ENCODE data around the gene TCEAL3. TPM values are rescaled to one million over a fixed set of nuclear protein-coding genes. Genes with fewer than 3 reads are reported as not detected.

Gene TCEAL3
- total and polyA plus RNA-seq, 9 of the 15 experiments (the other 6 are each of a cell fraction or from before 2014, with no cell fraction given), result not detected

- Histone ChIP-seq H3K27me3 (ENCODE audit: control insufficient read depth in 2 of 2, insufficient read depth in 2 of 2, low read length in 2 of 2) (no peaks in the 10 kb centered on the region), H3K36me3 (ENCODE audit: control insufficient read depth, insufficient read depth, low read length) (no peaks in the 10 kb centered on the region), H3K4me2 (ENCODE audit: insufficient read depth, low read length) (no peak overlapping the region), H4K20me1 (replicated peaks; ENCODE audit: control insufficient read depth, insufficient read depth, low read length) (no peaks in the 10 kb centered on the region), H3K27ac (ENCODE audit: extremely low read depth, low read depth, low read length) (no peak overlapping the region), H3K4me3 (no peak overlapping the region), H2AFZ (ENCODE audit: low read depth, low read length) (no peak overlapping the region), H3K9me1 (ENCODE audit: control insufficient read depth, insufficient read depth, low read length) (no peaks in the 10 kb centered on the region), H3K9me3 (replicated peaks; ENCODE audit: control insufficient read depth, insufficient read depth, low read depth, low read length) (no peaks in the 10 kb centered on the region), H3K79me2 (ENCODE audit: control insufficient read depth, insufficient read depth, low read length) (no peaks in the 10 kb centered on the region), H3K9ac (ENCODE audit: insufficient read depth in 1 of 2, low read depth in 2 of 2, low read length in 2 of 2) (no peak overlapping the region), H3K4me1 (replicated peaks in 1 of 2; ENCODE audit: control insufficient read depth in 2 of 2, insufficient read depth in 2 of 2, low read length in 2 of 2) (no peaks in the 10 kb centered on the region; a peak in 1 of 5 replicates)
- WGBS (ENCODE audit: insufficient coverage, low coverage, missing lambda C conversion rate), result 0% methylated on average over 1 of the region's 2 CpGs
- no peak for DNase-seq (ENCODE audit: extremely low read depth in 1 of 4, low spot score in 3 of 4)
- ChIA-PET POLR2A (no interaction called here), CTCF (ENCODE audit: low intra/inter-chr PET ratio) (interaction anchor here (0.5 kb wide), 1 partner anchor 165 kb away, joined by 3 read pairs; no protein-coding TSS in a partner anchor)
- intact Hi-C loops (cut with micrococcal nuclease), result no loop called here
- TF ChIP-seq TARDBP (IDR thresholded peaks at IDR 0.05) (no peak), NFXL1 (CRISPR knock-in tag; IDR thresholded peaks at IDR 0.05) (no peak), FOXJ2 (tag; IDR thresholded peaks at IDR 0.05) (no peak), ARID1B (IDR thresholded peaks at IDR 0.05) (no peak), SNRNP70 (optimal IDR thresholded peaks at IDR 0.05; ENCODE audit: low read depth, low read length) (no peak), ZNF324 (CRISPR knock-in tag; IDR thresholded peaks at IDR 0.05) (no peak), ZNF592 (IDR thresholded peaks at IDR 0.05) (no peak), MECOM (CRISPR knock-in tag; IDR thresholded peaks at IDR 0.05) (no peak), BACH1 (tag; IDR thresholded peaks at IDR 0.05) (no peak), ZNF511 (CRISPR knock-in tag; IDR thresholded peaks at IDR 0.05) (no peak), NEUROD1 (IDR thresholded peaks at IDR 0.05; ENCODE audit: borderline replicate concordance, low read depth, low read length, partially characterized antibody) (no peak), EP400 (IDR thresholded peaks at IDR 0.05) (no peak), CUX1 (CRISPR knock-in tag; IDR thresholded peaks at IDR 0.05) (no peak), GATAD2A (IDR thresholded peaks at IDR 0.05) (no peak)
- in situ Hi-C loops (cut with MboI), result no loop called here
- FAIRE-seq, result no peak
- no peak for ATAC-seq
- BruUV-seq (replicated peaks), result no TSS peak
Measured at GRCh38 chrX:103635436-103635835, 27.7 kb downstream of the TCEAL3 start.
